ENCODE results near the gene PITPNC1.
A peak's percentile ranks its signal among the peaks of the same experiment; 100 is the strongest.

The PITPNC1 gene

DNA sequence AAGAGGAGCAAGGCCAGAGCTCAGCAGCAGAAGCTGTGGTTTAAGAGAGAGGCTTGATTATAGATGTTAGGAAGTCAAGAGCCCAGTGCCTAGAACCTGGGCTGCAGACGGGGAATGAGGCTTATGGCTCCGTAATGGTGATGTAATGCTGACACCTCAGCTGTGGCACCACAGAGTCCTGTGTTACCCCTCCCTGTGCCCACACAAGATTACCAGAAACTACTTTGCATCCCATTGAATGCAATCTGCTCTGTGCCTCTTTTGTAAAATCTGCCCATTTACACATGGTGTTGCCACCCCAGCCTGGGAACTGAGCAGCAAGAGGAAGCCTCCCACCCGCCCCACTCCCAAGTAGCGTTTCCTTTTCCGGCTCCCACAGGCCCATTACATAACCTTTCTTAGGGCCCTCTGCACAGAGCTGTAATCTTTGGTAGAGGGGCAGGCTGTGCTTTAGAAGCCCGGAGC lies 57.0 kb downstream of the PITPNC1 start:
- peak; percentile 35 for DNase-seq (ENCODE audit: low read depth)

DNA sequence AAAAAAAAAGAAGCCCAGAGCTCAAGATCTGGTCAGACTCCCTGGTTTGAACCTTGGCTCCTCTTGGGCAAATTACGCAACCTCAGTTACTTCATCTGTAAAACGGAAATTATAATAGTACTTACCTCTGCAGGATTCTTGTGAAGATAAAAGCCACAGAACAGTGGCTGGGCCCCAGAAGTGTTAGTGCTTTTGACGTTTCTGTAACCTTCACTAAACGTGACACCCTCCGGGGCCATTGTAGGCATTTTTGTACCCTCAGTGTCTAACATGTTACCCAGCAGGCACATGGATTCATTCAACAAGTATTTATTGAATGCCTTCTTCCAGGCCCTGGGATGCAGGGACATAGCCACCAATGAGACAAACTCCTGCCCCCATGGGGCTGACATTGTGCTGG lies 58.0 kb downstream of the PITPNC1 start:
- DNase-seq (ENCODE audit: low read depth), result peak; percentile 41

- DNase-seq (ENCODE audit: low read depth), result no peak
These were observed 58.7 kb downstream of the PITPNC1 start for GRCh38 chr17:67435786-67436185.

DNA sequence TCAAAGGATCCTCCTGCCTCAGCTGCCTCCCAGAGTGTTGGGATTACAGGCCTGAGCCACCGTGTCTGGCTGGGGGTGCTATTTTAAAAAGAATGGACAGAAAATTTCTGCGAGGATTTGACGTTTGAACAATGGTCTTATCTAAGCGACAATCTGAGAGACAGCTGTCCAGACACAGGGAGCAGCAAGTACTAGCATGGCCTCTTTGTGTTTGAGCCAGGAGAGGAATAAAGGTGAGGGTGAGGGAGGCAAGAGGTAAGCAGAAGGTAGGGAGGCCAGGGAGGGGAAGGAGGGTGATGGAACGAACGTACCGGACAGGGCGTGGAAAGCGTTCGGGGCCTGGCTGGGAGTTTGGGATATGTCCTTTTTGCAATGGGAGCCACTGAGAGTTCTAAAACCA lies 59.2 kb downstream of the PITPNC1 start:
- DNase-seq (ENCODE audit: low read depth), result no peak

DNA sequence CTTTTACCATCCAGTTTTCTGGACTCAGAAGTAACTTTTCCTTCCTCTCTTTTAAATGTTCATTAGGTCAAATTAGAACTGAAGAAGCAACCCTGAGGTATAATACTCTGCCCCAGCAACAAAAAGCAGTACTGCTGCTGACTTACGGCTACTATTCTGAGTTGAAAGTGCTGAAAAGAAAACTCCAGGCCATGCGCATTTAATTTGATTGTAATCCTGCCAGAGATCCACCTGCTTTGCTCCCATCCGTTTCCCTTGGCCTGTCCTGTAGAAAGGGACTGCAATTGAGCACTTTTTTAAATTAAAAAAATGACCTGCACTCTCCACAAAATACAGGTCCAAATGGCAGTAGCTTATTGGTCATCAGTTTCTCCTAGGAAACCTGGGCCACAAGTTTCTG lies 61.6 kb downstream of the PITPNC1 start:
- no peak for DNase-seq (ENCODE audit: low read depth)

DNA sequence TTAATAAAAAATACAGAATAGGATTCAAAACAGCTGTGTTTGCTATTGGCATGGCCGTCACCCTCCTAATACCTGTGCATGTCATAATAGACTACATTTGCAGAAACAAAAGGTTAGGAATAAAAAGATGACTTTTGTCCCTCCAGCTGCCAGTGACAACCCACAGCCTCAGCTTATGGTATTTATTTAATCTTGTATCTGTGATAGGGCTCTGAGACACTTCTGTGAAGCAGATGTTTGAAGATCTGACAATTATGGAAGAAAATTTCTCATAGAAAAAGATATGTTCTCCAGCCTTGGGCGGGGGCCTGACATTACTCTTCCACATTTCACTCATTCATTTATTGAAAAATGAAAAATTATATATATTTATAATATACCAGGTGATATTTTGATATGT lies 62.2 kb downstream of the PITPNC1 start:
- DNase-seq (ENCODE audit: low read depth), result no peak

GRCh38 chr17:67440277-67441051 lies 63.4 kb downstream of the PITPNC1 start:
- DNase-seq (ENCODE audit: low read depth), result no peak

DNA sequence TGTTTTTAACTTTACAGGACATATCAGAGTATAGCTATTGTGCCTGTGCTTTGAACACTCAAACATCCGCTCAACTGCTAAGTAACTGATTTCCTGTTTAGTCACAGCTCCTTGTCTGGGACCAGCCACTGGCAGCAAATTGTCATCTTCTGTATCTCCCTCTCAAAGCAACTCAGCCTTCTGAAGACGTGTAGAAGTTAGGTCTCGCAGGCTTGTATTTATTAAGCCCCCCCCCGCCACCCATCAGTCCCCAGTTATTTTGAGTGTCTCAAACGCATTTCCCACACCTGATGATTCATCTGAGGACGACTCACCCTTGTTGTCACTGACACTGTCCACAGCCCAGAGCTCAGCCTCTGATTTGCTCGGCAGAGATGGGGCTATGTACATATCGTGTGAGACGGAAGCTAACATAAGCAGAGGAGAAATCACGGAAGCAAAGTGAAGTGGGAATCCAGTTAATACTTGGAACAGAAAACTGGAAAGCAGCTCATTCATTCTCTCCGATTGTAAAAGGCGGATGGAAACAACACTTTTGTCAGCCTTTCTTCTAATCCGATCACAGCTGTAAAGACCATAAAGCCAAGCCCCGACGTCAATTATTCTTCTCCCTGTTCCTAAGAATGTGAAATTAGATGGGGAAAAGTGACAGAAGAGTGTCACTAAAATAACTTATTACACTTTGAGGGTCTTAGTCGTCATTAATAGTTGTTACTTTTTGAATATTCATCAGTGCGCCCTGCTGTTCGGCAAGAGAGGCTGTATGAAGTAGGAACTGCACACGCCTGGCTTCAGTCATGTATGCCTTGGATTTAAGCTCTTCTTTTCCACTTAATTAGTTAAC lies 64.2 kb downstream of the PITPNC1 start:
- peak; percentile 66 for DNase-seq (ENCODE audit: low read depth)

DNA sequence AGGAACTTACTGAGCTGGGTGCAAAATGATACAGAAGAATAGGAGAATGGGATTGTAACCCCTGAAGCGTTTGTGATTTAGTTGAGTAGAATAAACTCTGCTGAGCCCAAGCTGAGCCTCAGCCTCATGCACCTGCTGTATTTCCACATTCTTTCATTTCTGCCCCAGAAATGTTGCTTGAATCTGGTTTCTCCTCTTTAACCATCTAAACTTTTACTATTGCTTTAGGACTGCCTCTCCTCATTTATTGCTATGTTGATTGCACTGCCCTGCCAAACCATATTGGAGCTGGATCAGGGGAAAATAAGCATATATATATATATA lies 64.8 kb downstream of the PITPNC1 start:
- no peak for DNase-seq (ENCODE audit: low read depth)

DNA sequence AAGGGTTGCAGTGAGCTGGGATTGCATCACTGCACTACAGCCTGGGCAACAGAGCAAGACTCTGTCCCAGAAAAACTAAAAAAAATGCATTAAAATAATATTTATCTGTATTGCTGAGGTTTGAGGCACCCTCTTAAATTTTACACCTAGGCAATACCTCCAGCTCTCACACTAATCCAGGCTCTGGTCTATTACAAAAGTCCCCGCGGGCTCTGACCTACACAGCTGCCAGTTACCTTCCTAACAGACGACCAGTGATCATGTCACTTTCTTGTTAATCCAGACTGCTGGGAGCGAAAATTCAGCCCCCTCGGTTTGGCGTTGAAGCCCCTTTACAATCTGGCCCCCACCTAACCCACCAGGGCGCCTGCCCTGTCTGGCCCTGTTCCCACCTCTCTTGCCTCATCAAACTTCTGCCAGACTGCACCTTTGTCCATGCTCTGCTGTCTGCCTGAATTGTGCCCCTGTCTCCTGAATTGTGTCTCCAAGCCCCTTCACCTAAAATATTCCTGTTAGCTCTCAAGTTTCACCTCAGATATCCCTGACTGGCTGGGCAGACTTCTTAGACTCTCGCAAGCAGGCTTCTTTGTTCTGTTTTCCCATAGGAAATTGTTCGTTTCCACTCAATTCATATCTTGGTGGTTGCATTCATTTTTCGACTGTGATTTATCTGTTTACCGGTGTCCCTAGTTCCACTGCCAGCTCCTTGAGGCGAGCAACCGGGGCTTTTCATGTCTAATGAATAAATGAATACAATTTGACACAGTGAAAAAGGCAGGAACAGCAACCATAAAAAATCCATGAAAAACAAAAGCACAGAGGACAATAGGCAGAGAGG lies 65.9 kb downstream of the PITPNC1 start:
- no peak for DNase-seq (ENCODE audit: low read depth)

- no peak for DNase-seq (ENCODE audit: low read depth)
These were observed 67.0 kb downstream of the PITPNC1 start for GRCh38 chr17:67443931-67444595.

DNA sequence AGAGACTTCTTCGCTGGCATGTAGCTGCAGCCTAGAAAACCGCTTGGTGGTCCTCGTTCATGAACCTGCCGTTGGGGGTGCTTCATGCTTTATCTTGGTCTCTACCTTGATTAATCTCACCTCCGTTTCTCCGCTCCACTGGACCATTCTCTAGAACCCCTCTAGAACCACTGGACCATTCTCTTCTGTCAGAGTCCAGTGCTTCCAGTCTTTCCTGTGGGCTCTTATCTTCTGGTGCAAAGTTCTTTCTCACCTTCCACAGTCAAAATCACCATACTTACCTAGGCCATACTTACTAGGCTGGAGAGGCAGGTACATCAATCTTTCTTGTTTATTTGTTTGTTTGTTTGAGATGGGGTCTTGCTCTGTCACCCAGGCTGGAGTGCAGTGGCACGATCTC lies 71.4 kb downstream of the PITPNC1 start:
- DNase-seq (ENCODE audit: low read depth), result no peak

DNA sequence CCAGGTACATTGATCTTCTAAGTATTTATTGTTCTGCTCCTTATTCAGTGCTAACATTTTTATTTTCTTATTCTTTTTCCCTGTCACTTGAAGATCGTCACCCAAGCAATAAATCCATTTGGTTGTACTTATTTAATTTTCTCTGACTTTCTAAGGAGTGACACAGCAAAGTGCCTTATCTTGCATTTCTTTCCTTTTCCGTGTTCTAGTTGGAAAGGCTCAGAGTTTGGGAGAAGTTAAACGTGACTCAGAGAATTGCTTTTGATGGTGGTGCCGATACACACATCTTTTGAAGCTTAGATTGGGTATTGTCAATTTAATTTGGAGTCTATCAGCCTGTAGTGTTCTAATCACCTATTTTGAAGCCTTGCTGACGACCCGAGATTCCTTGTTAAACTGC lies 72.0 kb downstream of the PITPNC1 start:
- no peak for DNase-seq (ENCODE audit: low read depth)

GRCh38 chr17:67449845-67450755 lies 73.0 kb downstream of the PITPNC1 start:
- DNase-seq (ENCODE audit: low read depth), result no peak

DNA sequence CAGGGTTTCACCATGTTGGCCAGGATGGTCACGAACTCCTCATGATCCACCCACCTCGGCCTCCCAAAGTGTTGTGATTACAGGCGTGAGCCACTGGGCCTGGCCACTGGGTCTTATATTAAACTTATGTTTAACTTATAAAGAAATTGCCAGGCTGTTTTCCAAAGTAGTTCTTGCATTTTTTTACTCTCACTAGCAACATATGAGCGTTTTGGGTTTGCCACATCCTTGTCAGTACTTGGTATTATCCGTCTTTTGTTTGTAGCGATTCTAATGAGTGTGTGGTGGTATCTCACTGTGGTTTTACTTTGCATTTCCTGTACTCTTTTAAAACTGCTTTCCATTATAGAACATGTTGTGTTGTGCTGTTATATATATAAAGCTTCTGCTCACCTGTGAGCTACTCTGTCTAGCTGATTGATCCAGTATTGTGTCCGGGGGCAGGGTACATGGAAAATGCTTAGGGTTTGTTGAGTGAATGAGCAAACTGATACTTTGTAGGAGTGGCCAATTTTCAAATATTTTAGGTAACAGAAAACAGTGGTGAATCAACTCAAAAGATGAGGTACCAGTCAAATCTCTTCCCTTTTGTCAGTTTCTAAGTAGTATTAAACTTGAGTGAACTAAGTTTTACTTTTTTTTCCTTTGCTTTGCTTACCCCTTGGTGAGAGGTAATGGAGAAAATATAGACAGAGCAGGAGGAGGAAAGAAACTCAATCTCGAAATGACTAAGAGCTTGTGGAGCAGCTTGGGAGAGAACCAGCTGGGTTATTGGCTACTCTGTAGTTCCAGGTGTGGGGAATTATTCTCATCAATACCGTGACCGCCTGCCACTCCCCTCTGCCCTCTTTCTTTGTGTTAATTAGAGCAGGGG lies 75.8 kb downstream of the PITPNC1 start:
- no peak for DNase-seq (ENCODE audit: low read depth)

- no peak for DNase-seq (ENCODE audit: low read depth)
These were observed 79.0 kb downstream of the PITPNC1 start for GRCh38 chr17:67456103-67456502.

DNA sequence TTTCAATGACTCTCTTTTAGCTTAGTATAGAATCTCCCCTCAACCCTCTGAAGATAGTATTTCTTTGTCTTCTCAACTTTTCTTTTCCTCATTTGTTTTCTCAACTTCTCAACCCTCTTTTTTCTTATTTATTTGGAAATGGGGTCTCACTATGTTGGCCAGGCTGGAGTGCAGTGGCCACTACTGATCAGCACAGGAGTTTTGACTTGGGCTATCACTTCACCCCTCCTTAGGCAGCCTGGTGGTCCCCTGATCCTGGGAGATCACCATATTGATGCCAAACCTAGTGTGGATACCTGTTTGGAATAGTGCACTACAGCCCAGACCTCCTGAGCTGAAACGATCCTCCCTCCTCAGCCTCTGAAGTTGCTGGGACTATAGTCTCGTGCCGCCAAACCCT lies 79.8 kb downstream of the PITPNC1 start:
- no peak for DNase-seq (ENCODE audit: low read depth)

DNA sequence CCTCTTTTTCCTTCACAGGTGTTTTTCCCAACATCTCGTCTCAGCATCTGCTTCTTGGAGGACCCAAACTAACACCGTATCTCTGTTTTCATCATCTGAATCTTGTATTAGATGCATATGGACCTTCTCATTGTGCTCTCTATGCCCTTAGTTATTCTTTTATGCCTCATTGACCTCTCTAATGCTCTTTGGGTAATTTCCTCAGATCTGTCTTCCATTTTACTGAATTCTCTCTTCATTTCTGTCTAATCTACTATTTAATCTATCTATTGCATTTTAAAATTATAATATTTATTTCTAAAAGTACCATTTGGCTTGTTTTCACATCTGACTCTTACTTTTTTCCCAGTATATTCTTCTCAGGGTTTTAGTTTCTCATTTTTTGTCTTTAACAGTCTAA lies 81.1 kb downstream of the PITPNC1 start:
- no peak for DNase-seq (ENCODE audit: low read depth)

DNA sequence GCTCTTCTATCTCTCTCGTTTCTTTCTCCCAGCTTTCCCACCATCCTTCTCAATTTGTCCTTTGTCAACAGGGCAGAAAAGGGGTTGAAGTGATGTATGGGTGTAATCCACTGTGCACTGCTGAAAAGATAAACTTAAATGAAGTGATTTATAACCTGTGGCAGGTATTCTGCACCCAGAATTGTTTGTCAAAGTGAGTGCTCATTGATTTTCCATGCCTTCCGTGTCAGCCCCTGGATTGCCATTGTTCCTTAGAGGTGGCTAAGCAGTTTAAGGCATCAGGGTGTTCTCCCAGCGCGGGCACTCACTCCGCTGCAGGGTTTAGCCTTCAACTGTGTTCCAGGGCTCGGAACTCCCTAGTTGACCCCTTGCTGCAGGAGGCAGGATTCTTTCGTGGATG lies 82.9 kb downstream of the PITPNC1 start:
- no peak for DNase-seq (ENCODE audit: low read depth)

- DNase-seq (ENCODE audit: low read depth), result no peak
These were observed 84.2 kb downstream of the PITPNC1 start for GRCh38 chr17:67461228-67461780.

All from activated T-helper 1 cell treated with Interleukin-2 at 50 U/mL for 16 hours (primary cell).